PFSK-1 (cell line): Measurements from ENCODE around the gene DGKG.

Source experiments
- FOXP2 ChIP-seq: optimal IDR thresholded peaks from 2 replicates; pipeline ENCODE3; 2011; ENCODE audit warnings: borderline replicate concordance, control low read depth, inconsistent platforms; ENCODE audit not compliant: insufficient read depth; ENCODE audit errors: extremely low read length, extremely low read depth
- POLR2AphosphoS5 ChIP-seq: IDR thresholded peaks from 2 replicates; pipeline ENCODE4 v1.6.1; 2012; ENCODE audit warnings: low read depth, mild to moderate bottlenecking, control low read depth, low read length, moderate library complexity
- SIN3A ChIP-seq: IDR thresholded peaks from 2 replicates; pipeline ENCODE4 v1.6.1; 2012; ENCODE audit warnings: mild to moderate bottlenecking, low read length, moderate library complexity, borderline replicate concordance; ENCODE audit not compliant: insufficient read depth
- TAF1 ChIP-seq: IDR thresholded peaks from 2 replicates; pipeline ENCODE4 v1.6.1; 2012; ENCODE audit warnings: low read length, control low read depth, borderline replicate concordance; ENCODE audit not compliant: insufficient read depth
- TF ChIP-seq, protein P1 (sequence below), 2 experiments: IDR thresholded peaks; 2 replicates each; pipeline versions ENCODE4 v1.6.1 to v1.8.0; 2011 to 2012; ENCODE audit warnings: low read depth in 2 of 2, low read length in 2 of 2, control low read depth in 1 of 2, inconsistent platforms in 1 of 2, mild to moderate bottlenecking in 1 of 2, moderate library complexity in 1 of 2; ENCODE audit not compliant: insufficient read depth in 1 of 2

DGKG gene

DNA sequence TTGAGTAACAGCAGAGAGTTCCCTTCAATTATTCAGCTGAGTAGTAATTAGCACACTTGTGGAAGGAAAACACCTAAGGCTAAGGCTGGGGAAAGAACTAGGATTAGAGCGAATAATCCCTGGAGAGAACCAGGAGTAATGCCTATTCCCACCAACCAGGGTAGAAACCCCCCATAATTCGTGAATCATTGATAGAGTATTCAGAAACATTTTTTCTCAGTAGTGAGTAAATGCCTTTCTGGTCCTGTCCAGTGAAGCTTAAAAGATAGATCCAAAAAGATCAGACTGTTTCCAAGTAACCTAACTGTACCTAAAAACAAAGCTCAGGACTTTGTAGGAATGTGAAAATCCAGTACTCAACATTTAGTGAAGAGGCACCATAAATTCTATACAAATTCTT is 71.2 kb downstream of the DGKG start:
- TF ChIP-seq FOXP2 (no peak), SIN3A (no peak), TAF1 (no peak), POLR2AphosphoS5 (no peak)
- TF ChIP-seq, protein P1, sequence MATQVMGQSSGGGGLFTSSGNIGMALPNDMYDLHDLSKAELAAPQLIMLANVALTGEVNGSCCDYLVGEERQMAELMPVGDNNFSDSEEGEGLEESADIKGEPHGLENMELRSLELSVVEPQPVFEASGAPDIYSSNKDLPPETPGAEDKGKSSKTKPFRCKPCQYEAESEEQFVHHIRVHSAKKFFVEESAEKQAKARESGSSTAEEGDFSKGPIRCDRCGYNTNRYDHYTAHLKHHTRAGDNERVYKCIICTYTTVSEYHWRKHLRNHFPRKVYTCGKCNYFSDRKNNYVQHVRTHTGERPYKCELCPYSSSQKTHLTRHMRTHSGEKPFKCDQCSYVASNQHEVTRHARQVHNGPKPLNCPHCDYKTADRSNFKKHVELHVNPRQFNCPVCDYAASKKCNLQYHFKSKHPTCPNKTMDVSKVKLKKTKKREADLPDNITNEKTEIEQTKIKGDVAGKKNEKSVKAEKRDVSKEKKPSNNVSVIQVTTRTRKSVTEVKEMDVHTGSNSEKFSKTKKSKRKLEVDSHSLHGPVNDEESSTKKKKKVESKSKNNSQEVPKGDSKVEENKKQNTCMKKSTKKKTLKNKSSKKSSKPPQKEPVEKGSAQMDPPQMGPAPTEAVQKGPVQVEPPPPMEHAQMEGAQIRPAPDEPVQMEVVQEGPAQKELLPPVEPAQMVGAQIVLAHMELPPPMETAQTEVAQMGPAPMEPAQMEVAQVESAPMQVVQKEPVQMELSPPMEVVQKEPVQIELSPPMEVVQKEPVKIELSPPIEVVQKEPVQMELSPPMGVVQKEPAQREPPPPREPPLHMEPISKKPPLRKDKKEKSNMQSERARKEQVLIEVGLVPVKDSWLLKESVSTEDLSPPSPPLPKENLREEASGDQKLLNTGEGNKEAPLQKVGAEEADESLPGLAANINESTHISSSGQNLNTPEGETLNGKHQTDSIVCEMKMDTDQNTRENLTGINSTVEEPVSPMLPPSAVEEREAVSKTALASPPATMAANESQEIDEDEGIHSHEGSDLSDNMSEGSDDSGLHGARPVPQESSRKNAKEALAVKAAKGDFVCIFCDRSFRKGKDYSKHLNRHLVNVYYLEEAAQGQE (IDR thresholded peaks at IDR 0.05; ENCODE audit: insufficient read depth in 1 of 2, low read depth in 2 of 2, low read length in 2 of 2), result no peak

DNA sequence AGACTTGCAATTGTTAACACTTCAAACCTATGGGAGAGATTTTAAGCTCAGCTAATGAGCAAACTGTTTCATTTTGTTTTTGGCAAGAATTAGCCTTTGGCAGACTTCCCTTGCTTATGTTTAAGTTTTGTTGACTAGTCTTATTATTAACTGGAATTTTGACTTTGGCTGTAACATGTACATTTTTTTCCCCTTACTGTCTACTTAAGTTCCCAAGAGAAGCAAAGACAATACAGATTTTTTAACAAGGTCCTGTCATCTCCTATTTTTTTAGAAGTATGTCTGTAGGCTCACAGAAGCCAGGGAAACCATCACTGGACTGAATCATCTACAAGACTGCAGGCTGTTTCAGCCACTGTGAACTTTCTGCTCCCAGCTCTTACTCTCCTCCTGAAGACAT is 74.3 kb downstream of the DGKG start:
- TF ChIP-seq SIN3A (no peak), FOXP2 (no peak), TAF1 (no peak), POLR2AphosphoS5 (no peak)
- TF ChIP-seq, protein P1 (IDR thresholded peaks at IDR 0.05; ENCODE audit: insufficient read depth in 1 of 2, low read depth in 2 of 2, low read length in 2 of 2), result no peak

DNA sequence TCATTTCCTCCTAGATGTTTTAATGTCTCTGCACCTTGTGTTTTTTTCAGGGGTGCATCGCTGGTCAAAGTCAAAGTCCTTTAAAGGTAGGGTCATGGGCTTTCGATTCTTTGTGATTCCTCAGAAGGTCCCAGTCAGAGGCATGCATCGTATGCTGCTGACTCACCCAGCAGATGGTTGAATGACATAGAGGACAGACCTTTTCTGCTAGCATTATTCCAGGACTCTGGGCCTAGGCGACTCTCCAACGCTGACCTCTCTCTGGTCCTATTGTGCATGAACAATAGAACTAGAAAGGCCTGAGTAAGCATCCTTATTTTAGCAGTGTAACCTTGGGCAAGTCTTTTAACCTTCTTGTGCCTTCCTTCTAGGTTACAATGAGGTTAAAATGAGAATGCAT is 75.9 kb downstream of the DGKG start:
- TF ChIP-seq TAF1, result no peak
- TF ChIP-seq SIN3A, result no peak
- no peak for TF ChIP-seq POLR2AphosphoS5
- TF ChIP-seq, protein P1 (IDR thresholded peaks at IDR 0.05; ENCODE audit: insufficient read depth in 1 of 2, low read depth in 2 of 2, low read length in 2 of 2), result no peak
- no peak for TF ChIP-seq FOXP2

DNA sequence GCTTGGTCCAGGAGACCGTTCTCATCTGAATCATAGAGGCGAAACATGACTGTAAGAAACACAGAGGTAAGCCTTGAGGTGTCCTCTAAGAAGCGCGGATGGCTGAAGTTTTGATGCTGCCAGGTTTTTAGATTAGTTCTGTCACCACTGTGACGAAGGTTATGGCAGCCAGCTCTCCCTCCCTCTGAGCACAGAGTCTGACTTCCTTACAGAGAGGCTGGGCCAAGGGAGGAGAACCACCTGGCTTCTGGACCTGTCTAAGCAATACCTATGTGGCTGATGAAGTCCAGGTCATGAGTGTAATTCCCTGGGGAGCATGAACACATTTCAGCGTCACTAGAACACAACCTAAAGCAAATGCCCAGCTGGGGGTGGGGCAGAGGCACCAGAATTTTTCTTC is 77.4 kb downstream of the DGKG start:
- TF ChIP-seq SIN3A, result no peak
- TF ChIP-seq, protein P1 (IDR thresholded peaks at IDR 0.05; ENCODE audit: insufficient read depth in 1 of 2, low read depth in 2 of 2, low read length in 2 of 2), result no peak

DNA sequence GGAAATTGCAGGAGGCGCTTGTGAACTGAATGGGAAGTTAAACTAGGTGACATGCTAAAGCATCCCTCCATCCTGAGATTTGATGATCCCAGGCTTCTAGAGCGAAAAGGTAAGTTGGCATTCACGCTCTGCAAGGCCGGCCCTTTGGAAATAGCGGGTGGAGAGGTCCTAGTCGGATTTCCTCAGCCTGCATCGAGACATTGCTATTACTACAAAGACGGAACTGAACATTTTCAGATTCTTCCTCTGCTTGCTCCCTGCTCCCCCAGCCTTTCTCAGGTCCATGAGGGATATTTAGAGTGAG is 77.7 kb downstream of the DGKG start:
- TF ChIP-seq FOXP2 (no peak), POLR2AphosphoS5 (no peak), SIN3A (no peak), TAF1 (no peak)
- TF ChIP-seq, protein P1 (IDR thresholded peaks at IDR 0.05; ENCODE audit: insufficient read depth in 1 of 2, low read depth in 2 of 2, low read length in 2 of 2), result no peak
